ENCODE measurements around the gene AP5S1. TPM values are rescaled to one million over a fixed set of nuclear protein-coding genes. Genes with fewer than 3 reads are reported as not detected.

The AP5S1 gene
- total and polyA plus RNA-seq, 2 of the 13 experiments (the other 11 are each of a cell fraction or from before 2014, with no cell fraction given), result 7.9 to 23.2 TPM

DNA sequence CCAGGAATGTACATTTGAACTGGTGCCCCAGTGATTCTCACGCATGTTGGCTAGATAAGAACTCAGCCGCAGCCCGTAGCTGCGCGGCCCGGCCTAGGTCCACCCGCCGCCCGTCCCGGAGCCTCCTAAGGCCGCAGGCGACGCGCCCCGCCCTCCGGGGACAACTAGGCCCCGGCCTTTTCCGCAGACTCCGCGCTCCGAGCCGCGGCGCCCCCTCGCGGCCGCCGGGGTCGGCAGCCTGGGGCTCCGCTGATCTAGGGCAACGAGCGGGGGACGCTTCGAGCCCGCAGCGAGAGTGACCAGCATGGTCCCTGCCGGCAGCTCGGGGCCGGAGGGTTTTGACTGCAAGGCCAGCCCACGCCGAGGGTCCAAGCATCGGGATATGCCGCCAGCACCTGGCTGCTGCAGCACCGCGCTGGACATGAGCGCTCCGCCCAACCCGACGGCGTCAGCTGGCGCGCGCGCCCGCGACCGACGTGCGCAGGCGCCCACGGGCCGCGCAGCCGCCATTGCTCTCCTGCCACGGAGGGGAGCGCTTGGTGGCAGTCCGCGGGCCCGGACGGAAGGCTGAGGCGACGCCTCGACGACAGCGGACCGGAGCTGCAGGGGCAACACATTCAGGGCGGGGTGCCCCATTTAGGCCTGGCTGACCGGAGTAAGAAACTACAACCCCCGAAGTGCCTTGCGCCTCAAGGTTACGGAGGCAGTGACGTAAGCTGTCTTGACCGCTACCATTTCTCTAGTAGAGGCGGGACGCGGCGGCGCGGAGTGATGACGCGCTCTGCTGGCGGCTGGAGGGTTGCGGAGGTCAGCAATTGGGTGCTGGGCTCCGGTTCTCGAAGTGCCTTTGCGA, at the start of gene AP5S1 (continued):
- TF ChIP-seq, protein P1, sequence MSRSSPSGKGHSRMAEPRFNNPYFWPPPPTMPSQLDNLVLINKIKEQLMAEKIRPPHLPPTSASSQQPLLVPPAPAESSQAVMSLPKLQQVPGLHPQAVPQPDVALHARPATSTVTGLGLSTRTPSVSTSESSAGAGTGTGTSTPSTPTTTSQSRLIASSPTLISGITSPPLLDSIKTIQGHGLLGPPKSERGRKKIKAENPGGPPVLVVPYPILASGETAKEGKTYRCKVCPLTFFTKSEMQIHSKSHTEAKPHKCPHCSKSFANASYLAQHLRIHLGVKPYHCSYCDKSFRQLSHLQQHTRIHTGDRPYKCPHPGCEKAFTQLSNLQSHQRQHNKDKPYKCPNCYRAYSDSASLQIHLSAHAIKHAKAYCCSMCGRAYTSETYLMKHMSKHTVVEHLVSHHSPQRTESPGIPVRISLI (CRISPR knock-in tag; IDR thresholded peaks at IDR 0.05; ENCODE audit: borderline replicate concordance), result peak; percentile 72; the same call in 1 of the 2 replicates
- TF ChIP-seq, protein P2, sequence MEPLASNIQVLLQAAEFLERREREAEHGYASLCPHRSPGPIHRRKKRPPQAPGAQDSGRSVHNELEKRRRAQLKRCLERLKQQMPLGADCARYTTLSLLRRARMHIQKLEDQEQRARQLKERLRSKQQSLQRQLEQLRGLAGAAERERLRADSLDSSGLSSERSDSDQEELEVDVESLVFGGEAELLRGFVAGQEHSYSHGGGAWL (CRISPR knock-in tag; IDR thresholded peaks at IDR 0.05), result peak; percentile 89
- TF ChIP-seq PITX1 (CRISPR knock-in tag; IDR thresholded peaks at IDR 0.05) (peak; percentile 51; the same call in 1 of the 2 replicates), ZNF75D (CRISPR knock-in tag; IDR thresholded peaks at IDR 0.05; ENCODE audit: borderline replicate concordance) (no peak), HDAC6 (IDR thresholded peaks at IDR 0.05; ENCODE audit: low read depth, low read length) (no peak), SMARCC2 (IDR thresholded peaks at IDR 0.05) (no peak), ZNF674 (CRISPR knock-in tag; IDR thresholded peaks at IDR 0.05; ENCODE audit: low read depth) (peak; percentile 72; the same call in 1 of the 2 replicates), DNMT3B (CRISPR knock-in tag; conservative IDR thresholded peaks at IDR 0.05) (no peak; the same call in 1 of the 2 replicates), ZFP36 (IDR thresholded peaks at IDR 0.05; ENCODE audit: borderline replicate concordance, low read depth, low read length, partially characterized antibody) (no peak), FOSL1 (CRISPR knock-in tag; IDR thresholded peaks at IDR 0.05; ENCODE audit: borderline replicate concordance) (peak; percentile 63; the same call in 1 of the 2 replicates), ZBTB42 (CRISPR knock-in tag; IDR thresholded peaks at IDR 0.05) (peak; percentile 83), FOXJ3 (CRISPR knock-in tag; IDR thresholded peaks at IDR 0.05; ENCODE audit: borderline replicate concordance) (peak; percentile 57), SIX4 (CRISPR knock-in tag; IDR thresholded peaks at IDR 0.05) (peak; percentile 62), ZNF547 (CRISPR knock-in tag; IDR thresholded peaks at IDR 0.05) (peak; percentile 98), ZNF773 (CRISPR knock-in tag; IDR thresholded peaks at IDR 0.05; ENCODE audit: borderline replicate concordance) (peak; percentile 92), ZNF264 (CRISPR knock-in tag; IDR thresholded peaks at IDR 0.05) (peak; percentile 57; the same call in 1 of the 2 replicates), ZMAT3 (CRISPR knock-in tag; conservative IDR thresholded peaks at IDR 0.05) (peak; percentile 99)
- TF ChIP-seq, protein P3, sequence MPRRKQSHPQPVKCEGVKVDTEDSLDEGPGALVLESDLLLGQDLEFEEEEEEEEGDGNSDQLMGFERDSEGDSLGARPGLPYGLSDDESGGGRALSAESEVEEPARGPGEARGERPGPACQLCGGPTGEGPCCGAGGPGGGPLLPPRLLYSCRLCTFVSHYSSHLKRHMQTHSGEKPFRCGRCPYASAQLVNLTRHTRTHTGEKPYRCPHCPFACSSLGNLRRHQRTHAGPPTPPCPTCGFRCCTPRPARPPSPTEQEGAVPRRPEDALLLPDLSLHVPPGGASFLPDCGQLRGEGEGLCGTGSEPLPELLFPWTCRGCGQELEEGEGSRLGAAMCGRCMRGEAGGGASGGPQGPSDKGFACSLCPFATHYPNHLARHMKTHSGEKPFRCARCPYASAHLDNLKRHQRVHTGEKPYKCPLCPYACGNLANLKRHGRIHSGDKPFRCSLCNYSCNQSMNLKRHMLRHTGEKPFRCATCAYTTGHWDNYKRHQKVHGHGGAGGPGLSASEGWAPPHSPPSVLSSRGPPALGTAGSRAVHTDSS (CRISPR knock-in tag; conservative IDR thresholded peaks at IDR 0.05), result peak; percentile 98
- TF ChIP-seq, protein P4, sequence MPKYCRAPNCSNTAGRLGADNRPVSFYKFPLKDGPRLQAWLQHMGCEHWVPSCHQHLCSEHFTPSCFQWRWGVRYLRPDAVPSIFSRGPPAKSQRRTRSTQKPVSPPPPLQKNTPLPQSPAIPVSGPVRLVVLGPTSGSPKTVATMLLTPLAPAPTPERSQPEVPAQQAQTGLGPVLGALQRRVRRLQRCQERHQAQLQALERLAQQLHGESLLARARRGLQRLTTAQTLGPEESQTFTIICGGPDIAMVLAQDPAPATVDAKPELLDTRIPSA (CRISPR knock-in tag; IDR thresholded peaks at IDR 0.05; ENCODE audit: borderline replicate concordance), result peak; percentile 98
- TF ChIP-seq, protein P5, sequence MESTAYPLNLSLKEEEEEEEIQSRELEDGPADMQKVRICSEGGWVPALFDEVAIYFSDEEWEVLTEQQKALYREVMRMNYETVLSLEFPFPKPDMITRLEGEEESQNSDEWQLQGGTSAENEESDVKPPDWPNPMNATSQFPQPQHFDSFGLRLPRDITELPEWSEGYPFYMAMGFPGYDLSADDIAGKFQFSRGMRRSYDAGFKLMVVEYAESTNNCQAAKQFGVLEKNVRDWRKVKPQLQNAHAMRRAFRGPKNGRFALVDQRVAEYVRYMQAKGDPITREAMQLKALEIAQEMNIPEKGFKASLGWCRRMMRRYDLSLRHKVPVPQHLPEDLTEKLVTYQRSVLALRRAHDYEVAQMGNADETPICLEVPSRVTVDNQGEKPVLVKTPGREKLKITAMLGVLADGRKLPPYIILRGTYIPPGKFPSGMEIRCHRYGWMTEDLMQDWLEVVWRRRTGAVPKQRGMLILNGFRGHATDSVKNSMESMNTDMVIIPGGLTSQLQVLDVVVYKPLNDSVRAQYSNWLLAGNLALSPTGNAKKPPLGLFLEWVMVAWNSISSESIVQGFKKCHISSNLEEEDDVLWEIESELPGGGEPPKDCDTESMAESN (CRISPR knock-in tag; conservative IDR thresholded peaks at IDR 0.05), result peak; percentile 97
- TF ChIP-seq, protein P6, sequence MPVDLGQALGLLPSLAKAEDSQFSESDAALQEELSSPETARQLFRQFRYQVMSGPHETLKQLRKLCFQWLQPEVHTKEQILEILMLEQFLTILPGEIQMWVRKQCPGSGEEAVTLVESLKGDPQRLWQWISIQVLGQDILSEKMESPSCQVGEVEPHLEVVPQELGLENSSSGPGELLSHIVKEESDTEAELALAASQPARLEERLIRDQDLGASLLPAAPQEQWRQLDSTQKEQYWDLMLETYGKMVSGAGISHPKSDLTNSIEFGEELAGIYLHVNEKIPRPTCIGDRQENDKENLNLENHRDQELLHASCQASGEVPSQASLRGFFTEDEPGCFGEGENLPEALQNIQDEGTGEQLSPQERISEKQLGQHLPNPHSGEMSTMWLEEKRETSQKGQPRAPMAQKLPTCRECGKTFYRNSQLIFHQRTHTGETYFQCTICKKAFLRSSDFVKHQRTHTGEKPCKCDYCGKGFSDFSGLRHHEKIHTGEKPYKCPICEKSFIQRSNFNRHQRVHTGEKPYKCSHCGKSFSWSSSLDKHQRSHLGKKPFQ (CRISPR knock-in tag; IDR thresholded peaks at IDR 0.05; ENCODE audit: insufficient replicate concordance), result peak; percentile 78

All from HepG2 (cell line).